HG03558 (cell line): ENCODE results near the gene COL1A2.
A peak's percentile ranks its signal among the peaks of the same experiment; 100 is the strongest.

Experiments
- ATAC-seq: cut with Tn5 transposase; IDR thresholded peaks from one replicate; pipeline ENCODE4 v1.9.1; 2021; ENCODE audit warnings: moderate number of reproducible peaks; ENCODE audit not compliant: unreplicated experiment; ENCODE audit errors: extremely low read depth

COL1A2 gene

GRCh38 chr7:94382132-94382531 is 12.6 kb upstream of the COL1A2 start:
- ATAC-seq, result no peak

- ATAC-seq, result no peak
These were observed 11.9 kb upstream of the COL1A2 start for GRCh38 chr7:94382746-94383145.

GRCh38 chr7:94384315-94384714 is 10.4 kb upstream of the COL1A2 start:
- ATAC-seq, result no peak

GRCh38 chr7:94386416-94386815 is 8.3 kb upstream of the COL1A2 start:
- no peak for ATAC-seq

- no peak for ATAC-seq
These were observed 6.2 kb upstream of the COL1A2 start for GRCh38 chr7:94388540-94388939.

- no peak for ATAC-seq
These were observed 5.3 kb upstream of the COL1A2 start for GRCh38 chr7:94389381-94389780.

GRCh38 chr7:94391726-94392392 is 2.8 kb upstream of the COL1A2 start:
- ATAC-seq, result no peak

- no peak for ATAC-seq
These were observed 2.3 kb upstream of the COL1A2 start for GRCh38 chr7:94392393-94392786.

GRCh38 chr7:94393246-94394108 is 1.2 kb upstream of the COL1A2 start:
- ATAC-seq, result no peak

GRCh38 chr7:94394109-94394436 is 622 bp upstream of the COL1A2 start:
- ATAC-seq, result no peak

GRCh38 chr7:94395141-94396036 is 694 bp downstream of the COL1A2 start:
- ATAC-seq, result peak; percentile 71

- no peak for ATAC-seq
These were observed 1.3 kb downstream of the COL1A2 start for GRCh38 chr7:94396037-94396431.

- ATAC-seq, result no peak
These were observed 1.9 kb downstream of the COL1A2 start for GRCh38 chr7:94396596-94396995.

GRCh38 chr7:94397722-94398121 is 3.0 kb downstream of the COL1A2 start:
- no peak for ATAC-seq

GRCh38 chr7:94398841-94399240 is 4.1 kb downstream of the COL1A2 start:
- ATAC-seq, result no peak

- ATAC-seq, result no peak
These were observed 5.3 kb downstream of the COL1A2 start for GRCh38 chr7:94400022-94400421.

GRCh38 chr7:94400643-94401427 is 6.1 kb downstream of the COL1A2 start:
- ATAC-seq, result no peak

- no peak for ATAC-seq
These were observed 6.7 kb downstream of the COL1A2 start for GRCh38 chr7:94401428-94401814.

GRCh38 chr7:94403546-94403945 is 8.9 kb downstream of the COL1A2 start:
- no peak for ATAC-seq

GRCh38 chr7:94405506-94405905 is 10.8 kb downstream of the COL1A2 start:
- ATAC-seq, result no peak
